Neural cell (in vitro differentiated cells): Measurements from ENCODE around the gene CFAP100. TPM values are rescaled to one million over a fixed set of nuclear protein-coding genes. Genes with fewer than 3 reads are reported as not detected.

Experiments
- H2AFZ ChIP-seq: fragments of 200-600, 300-800 bp; sonication (generic), shearing (Covaris generic); 2 replicates; pipeline ENCODE4 v1.6.0; 2014; ENCODE audit warnings: low read depth, mild to moderate bottlenecking, antibody characterized with exemption, low read length, moderate library complexity
- H3F3A ChIP-seq: fragments of 200-600 bp; shearing (Covaris generic); 2 replicates; pipeline ENCODE4 v1.6.1; 2016; ENCODE audit warnings: mild to moderate bottlenecking, moderate library complexity, mixed read lengths, antibody characterized with exemption, low read length; ENCODE audit not compliant: insufficient read depth, poor library complexity, severe bottlenecking
- H3K27ac ChIP-seq: fragments of 200-600, 300-800 bp; sonication (generic), shearing (Covaris generic); 2 replicates; pipeline ENCODE4 v1.5.1; 2014; ENCODE audit warnings: mild to moderate bottlenecking, low read length, moderate library complexity
- H3K27me3 ChIP-seq: fragments of 300-800, 200-600 bp; sonication (generic), shearing (Covaris generic); 2 replicates; pipeline ENCODE4 v1.6.0; 2014; ENCODE audit warnings: mild to moderate bottlenecking, low read depth, low read length, moderate library complexity; ENCODE audit not compliant: insufficient read depth
- H3K36me3 ChIP-seq: fragments of 300-800, 200-600 bp; sonication (generic), shearing (Covaris generic); 2 replicates; pipeline ENCODE4 v1.5.1; 2014; ENCODE audit warnings: mild to moderate bottlenecking, antibody characterized with exemption, low read length, moderate library complexity; ENCODE audit not compliant: insufficient read depth
- H3K4me2 ChIP-seq: fragments of 300-800, 200-600 bp; sonication (generic), shearing (Covaris generic); 2 replicates; pipeline ENCODE4 v1.6.0; 2014; ENCODE audit warnings: mild to moderate bottlenecking, low read length
- H3K4me3 ChIP-seq: fragments of 300-800, 200-600 bp; sonication (generic), shearing (Covaris generic); 2 replicates; pipeline ENCODE4 v1.5.1; 2014; ENCODE audit warnings: mild to moderate bottlenecking, low read length, moderate library complexity
- H3K79me2 ChIP-seq: fragments of 200-600 bp; shearing (Covaris generic); replicated peaks from 2 replicates; pipeline ENCODE4 v1.6.0; 2014; ENCODE audit warnings: mild to moderate bottlenecking, low read length, moderate library complexity; ENCODE audit not compliant: insufficient read depth
- H3K9ac ChIP-seq: fragments of 300-800, 200-600 bp; sonication (generic), shearing (Covaris generic); 2 replicates; pipeline ENCODE4 v1.6.1; 2016; ENCODE audit warnings: mild to moderate bottlenecking, low read length, mixed read lengths
- H3K9me2 ChIP-seq: fragments of 200-600 bp; shearing (Covaris generic); 2 replicates; pipeline ENCODE4 v1.6.1; 2016; ENCODE audit warnings: mild to moderate bottlenecking, low read length, mixed read lengths; ENCODE audit not compliant: insufficient read depth
- H3K9me3 ChIP-seq: fragments of 200-600, 300-800 bp; sonication (generic), shearing (Covaris generic); 2 replicates; pipeline ENCODE4 v1.6.1; 2016; ENCODE audit warnings: mild to moderate bottlenecking, mixed run types, low read length, moderate library complexity, mixed read lengths
- H4K20me1 ChIP-seq: fragments of 200-600 bp; shearing (Covaris generic); 2 replicates; pipeline ENCODE4 v1.6.1; 2016; ENCODE audit warnings: mild to moderate bottlenecking, mixed run types; ENCODE audit not compliant: insufficient read depth
- EP300 ChIP-seq: fragments of 450-650 bp; conservative IDR thresholded peaks from 2 replicates; pipeline ENCODE4 v1.6.1; 2014; ENCODE audit warnings: antibody characterized with exemption, mild to moderate bottlenecking, moderate library complexity; ENCODE audit not compliant: poor library complexity, severe bottlenecking
- EZH2 ChIP-seq: fragments of 200-600, 300-800 bp; shearing (Covaris generic), sonication (generic); IDR thresholded peaks from 2 replicates; pipeline ENCODE4 v1.6.1; 2014; ENCODE audit warnings: antibody characterized with exemption, low read length, borderline replicate concordance, mild to moderate bottlenecking; ENCODE audit not compliant: insufficient read depth, poor library complexity, severe bottlenecking
- MXI1 ChIP-seq: fragments of 450-650 bp; conservative IDR thresholded peaks from 2 replicates; pipeline ENCODE4 v1.6.1; 2014; ENCODE audit warnings: antibody characterized with exemption, mild to moderate bottlenecking; ENCODE audit not compliant: poor library complexity, severe bottlenecking
- POLR2AphosphoS5 ChIP-seq: IDR thresholded peaks from 2 replicates; pipeline ENCODE4 v1.6.1; 2012
- RAD21 ChIP-seq: fragments of 450-650 bp; conservative IDR thresholded peaks from 2 replicates; pipeline ENCODE4 v1.6.1; 2014; ENCODE audit warnings: antibody characterized with exemption, mild to moderate bottlenecking, moderate library complexity
- SMC3 ChIP-seq: fragments of 450-650 bp; conservative IDR thresholded peaks from 2 replicates; pipeline ENCODE4 v1.6.1; 2014; ENCODE audit warnings: antibody characterized with exemption, mild to moderate bottlenecking, moderate library complexity; ENCODE audit not compliant: poor library complexity
- TAF1 ChIP-seq: IDR thresholded peaks from 2 replicates; pipeline ENCODE4 v1.6.1; 2012; ENCODE audit warnings: low read depth
- polyA plus RNA-seq: library from polyadenylated mRNA; depleted of rRNA; stranded (reverse); fragments of >200 nt; gene quantifications from 2 replicates; pipeline ENCODE4 v1.2.3, GENCODE V29; 2014
- TF ChIP-seq, protein P1 (sequence below): fragments of 450-650 bp; IDR thresholded peaks from 2 replicates; pipeline ENCODE4 v1.5.1; 2014; ENCODE audit warnings: antibody characterized with exemption, mild to moderate bottlenecking, moderate library complexity; ENCODE audit not compliant: poor library complexity, severe bottlenecking
- TF ChIP-seq, protein P2 (sequence below): IDR thresholded peaks from 2 replicates; pipeline ENCODE4 v1.6.1; 2012; ENCODE audit warnings: borderline replicate concordance

The CFAP100 gene
- polyA plus RNA-seq, 1 donor from 2014 or later, result not detected

DNA sequence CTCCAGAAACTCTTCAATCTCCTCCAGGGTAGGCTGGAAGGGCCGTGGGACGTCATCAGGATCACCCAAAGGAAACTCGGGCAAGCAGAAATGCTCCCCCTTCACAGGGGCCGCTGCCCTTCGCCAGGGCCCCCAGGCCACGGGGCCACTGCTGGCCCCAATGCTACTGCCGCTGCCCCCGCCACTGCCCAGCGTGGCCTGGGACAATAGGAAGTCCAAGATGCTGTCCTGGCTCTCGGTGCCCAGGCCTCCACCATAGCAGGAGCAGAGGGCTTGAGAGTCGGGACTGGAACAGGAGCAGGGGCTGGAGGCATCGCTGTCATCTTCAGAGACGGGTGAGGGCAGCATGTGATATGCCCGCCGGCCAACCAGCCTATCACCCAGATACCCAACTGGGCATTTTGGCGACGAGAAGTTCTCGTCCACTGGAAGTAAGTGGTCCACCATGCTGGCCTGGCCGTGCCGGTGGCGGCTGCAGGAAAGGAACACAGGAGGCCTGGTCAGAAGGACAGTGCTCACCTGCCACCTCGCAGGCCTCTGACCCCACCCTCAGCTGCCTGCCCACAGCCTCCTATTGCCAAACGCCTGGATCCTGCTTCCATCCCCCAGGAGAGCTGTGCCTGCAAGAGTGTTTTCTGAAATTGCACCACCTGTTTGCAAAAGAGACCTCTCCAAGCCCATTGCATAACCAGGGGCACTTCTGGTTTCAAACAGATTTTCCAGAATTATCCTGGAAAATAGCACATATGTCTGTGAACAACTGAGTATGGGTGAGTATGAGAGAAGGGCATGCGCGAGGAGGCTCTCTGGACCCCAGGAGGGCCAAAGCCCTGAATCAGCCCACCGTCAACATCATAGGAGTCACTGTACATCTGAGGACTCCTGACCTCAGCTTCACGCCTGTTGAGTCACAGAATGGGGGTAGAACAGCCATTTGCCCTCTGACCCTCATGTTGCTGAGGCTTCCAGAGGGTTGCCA, 41.9 kb upstream of the CFAP100 start:
- Histone ChIP-seq H3K27ac (no peak overlapping the region), H3K9me2 (no peaks in the 10 kb centered on the region), H4K20me1 (no peaks in the 10 kb centered on the region), H3K27me3 (peaks cover 16% of the 10 kb centered on the region), H3K9me3 (no peaks in the 10 kb centered on the region), H3F3A (no peaks in the 10 kb centered on the region), H2AFZ (no peak overlapping the region), H3K79me2 (no peaks in the 10 kb centered on the region), H3K4me3 (no peak overlapping the region), H3K9ac (no peak overlapping the region), H3K36me3 (no peaks in the 10 kb centered on the region), H3K4me2 (no peak overlapping the region)
- no peak for TF ChIP-seq EP300
- TF ChIP-seq, protein P1, sequence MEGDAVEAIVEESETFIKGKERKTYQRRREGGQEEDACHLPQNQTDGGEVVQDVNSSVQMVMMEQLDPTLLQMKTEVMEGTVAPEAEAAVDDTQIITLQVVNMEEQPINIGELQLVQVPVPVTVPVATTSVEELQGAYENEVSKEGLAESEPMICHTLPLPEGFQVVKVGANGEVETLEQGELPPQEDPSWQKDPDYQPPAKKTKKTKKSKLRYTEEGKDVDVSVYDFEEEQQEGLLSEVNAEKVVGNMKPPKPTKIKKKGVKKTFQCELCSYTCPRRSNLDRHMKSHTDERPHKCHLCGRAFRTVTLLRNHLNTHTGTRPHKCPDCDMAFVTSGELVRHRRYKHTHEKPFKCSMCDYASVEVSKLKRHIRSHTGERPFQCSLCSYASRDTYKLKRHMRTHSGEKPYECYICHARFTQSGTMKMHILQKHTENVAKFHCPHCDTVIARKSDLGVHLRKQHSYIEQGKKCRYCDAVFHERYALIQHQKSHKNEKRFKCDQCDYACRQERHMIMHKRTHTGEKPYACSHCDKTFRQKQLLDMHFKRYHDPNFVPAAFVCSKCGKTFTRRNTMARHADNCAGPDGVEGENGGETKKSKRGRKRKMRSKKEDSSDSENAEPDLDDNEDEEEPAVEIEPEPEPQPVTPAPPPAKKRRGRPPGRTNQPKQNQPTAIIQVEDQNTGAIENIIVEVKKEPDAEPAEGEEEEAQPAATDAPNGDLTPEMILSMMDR, result no peak
- no peak for TF ChIP-seq MXI1
- no peak for TF ChIP-seq RAD21
- no peak for TF ChIP-seq POLR2AphosphoS5

DNA sequence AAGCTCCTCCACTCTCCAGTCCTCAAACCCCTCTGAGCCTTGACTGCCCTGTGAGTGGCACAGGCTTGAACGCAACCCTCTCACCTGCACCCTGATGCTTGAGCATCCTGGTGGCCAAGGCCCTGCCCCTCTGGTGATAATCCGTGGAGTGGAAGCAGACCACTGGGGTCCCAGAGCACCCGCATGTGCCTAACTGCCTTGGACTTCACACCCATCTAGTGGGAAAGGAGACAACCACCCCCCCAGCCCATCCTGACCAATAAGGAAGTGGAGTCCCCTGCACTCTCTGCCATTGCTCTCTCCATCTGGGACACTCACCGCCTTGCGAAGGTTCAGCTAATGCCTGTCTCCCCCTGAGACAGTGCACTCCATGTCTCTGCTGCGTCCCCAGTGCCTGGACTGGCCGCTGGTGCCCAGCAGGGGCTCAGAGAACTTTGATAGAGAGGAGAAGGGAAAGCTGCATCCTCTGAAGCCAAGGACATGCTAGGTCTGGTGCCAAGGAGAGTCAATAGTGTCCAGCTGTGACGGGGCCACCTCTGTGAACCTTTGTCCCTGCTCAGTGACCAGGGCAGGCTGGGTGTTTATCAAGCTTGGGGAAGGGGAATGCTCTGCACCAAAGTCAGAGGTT, 40.9 kb upstream of the CFAP100 start:
- Histone ChIP-seq H3K9ac (no peak overlapping the region), H3F3A (no peaks in the 10 kb centered on the region), H3K4me3 (no peak overlapping the region), H3K36me3 (no peaks in the 10 kb centered on the region), H3K9me3 (no peaks in the 10 kb centered on the region), H3K27me3 (peaks cover 27% of the 10 kb centered on the region), H4K20me1 (no peaks in the 10 kb centered on the region), H3K4me2 (no peak overlapping the region), H3K27ac (no peak overlapping the region), H3K79me2 (no peaks in the 10 kb centered on the region), H3K9me2 (no peaks in the 10 kb centered on the region), H2AFZ (no peak overlapping the region)
- TF ChIP-seq, protein P1, result no peak
- TF ChIP-seq SMC3, result no peak
- no peak for TF ChIP-seq TAF1
- TF ChIP-seq EZH2, result no peak
- no peak for TF ChIP-seq EP300
- TF ChIP-seq, protein P2, sequence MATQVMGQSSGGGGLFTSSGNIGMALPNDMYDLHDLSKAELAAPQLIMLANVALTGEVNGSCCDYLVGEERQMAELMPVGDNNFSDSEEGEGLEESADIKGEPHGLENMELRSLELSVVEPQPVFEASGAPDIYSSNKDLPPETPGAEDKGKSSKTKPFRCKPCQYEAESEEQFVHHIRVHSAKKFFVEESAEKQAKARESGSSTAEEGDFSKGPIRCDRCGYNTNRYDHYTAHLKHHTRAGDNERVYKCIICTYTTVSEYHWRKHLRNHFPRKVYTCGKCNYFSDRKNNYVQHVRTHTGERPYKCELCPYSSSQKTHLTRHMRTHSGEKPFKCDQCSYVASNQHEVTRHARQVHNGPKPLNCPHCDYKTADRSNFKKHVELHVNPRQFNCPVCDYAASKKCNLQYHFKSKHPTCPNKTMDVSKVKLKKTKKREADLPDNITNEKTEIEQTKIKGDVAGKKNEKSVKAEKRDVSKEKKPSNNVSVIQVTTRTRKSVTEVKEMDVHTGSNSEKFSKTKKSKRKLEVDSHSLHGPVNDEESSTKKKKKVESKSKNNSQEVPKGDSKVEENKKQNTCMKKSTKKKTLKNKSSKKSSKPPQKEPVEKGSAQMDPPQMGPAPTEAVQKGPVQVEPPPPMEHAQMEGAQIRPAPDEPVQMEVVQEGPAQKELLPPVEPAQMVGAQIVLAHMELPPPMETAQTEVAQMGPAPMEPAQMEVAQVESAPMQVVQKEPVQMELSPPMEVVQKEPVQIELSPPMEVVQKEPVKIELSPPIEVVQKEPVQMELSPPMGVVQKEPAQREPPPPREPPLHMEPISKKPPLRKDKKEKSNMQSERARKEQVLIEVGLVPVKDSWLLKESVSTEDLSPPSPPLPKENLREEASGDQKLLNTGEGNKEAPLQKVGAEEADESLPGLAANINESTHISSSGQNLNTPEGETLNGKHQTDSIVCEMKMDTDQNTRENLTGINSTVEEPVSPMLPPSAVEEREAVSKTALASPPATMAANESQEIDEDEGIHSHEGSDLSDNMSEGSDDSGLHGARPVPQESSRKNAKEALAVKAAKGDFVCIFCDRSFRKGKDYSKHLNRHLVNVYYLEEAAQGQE, result no peak
- TF ChIP-seq POLR2AphosphoS5, result no peak
- no peak for TF ChIP-seq RAD21
- TF ChIP-seq MXI1, result no peak
